Lung microvascular endothelial cell (primary cell): ENCODE results near the gene KCNN3. TPM values are rescaled to one million over a fixed set of nuclear protein-coding genes. Genes with fewer than 3 reads are reported as not detected.
A peak's percentile ranks its signal among the peaks of the same experiment; 100 is the strongest.
"Not testable (repeated sequence)": the region's sequence is repeated elsewhere in the genome, so short reads cannot be mapped to it uniquely, and the experiment has no call there.

ENCODE experiments used
- DNase-seq, 2 donors: peaks; one replicate each; pipeline versions ENCODE4 v3.0.0 to v3.0.0-alpha.2; 2010; ENCODE audit warnings: low read depth in 2 of 2
- total RNA-seq: library from RNA; depleted of rRNA; stranded (reverse); fragments of >200 nt; gene quantifications from 2 replicates; pipeline ENCODE4 v1.2.1, GENCODE V29; 2014

KCNN3 gene
- total RNA-seq, 1 donor from 2014 or later: 0.99 TPM

- no peak for DNase-seq
Measured at GRCh38 chr1:154707901-154708463, 162.1 kb downstream of the KCNN3 start.

GRCh38 chr1:154706851-154707250 is 163.2 kb downstream of the KCNN3 start:
- no peak for DNase-seq

- DNase-seq: no peak
Measured at GRCh38 chr1:154705544-154705943, 164.5 kb downstream of the KCNN3 start.

- peak in 1 of 2 donors; percentile 33 for DNase-seq
Measured at GRCh38 chr1:154703170-154703569, 166.9 kb downstream of the KCNN3 start.

- DNase-seq: no peak
Measured at GRCh38 chr1:154698320-154699096, 171.6 kb downstream of the KCNN3 start.

- DNase-seq: peak; percentile 15 to 58
Measured at GRCh38 chr1:154697710-154698109, 172.4 kb downstream of the KCNN3 start.

GRCh38 chr1:154696456-154696855 is 173.6 kb downstream of the KCNN3 start:
- no peak for DNase-seq

- peak; percentile 50 to 52 for DNase-seq
Measured at GRCh38 chr1:154695985-154696384, 174.1 kb downstream of the KCNN3 start.

- DNase-seq: no peak
Measured at GRCh38 chr1:154694995-154695394, 175.1 kb downstream of the KCNN3 start.

- no peak for DNase-seq
Measured at GRCh38 chr1:154689083-154689482, 181.0 kb downstream of the KCNN3 start.

GRCh38 chr1:154686507-154686906 is 183.6 kb downstream of the KCNN3 start:
- no peak for DNase-seq

GRCh38 chr1:154683820-154684219 is 186.3 kb downstream of the KCNN3 start:
- DNase-seq: no peak

- no peak for DNase-seq
Measured at GRCh38 chr1:154682254-154682653, 187.8 kb downstream of the KCNN3 start.

- not testable (repeated sequence) for DNase-seq
Measured at GRCh38 chr1:154677844-154678243, 192.2 kb downstream of the KCNN3 start.

- not testable (repeated sequence) for DNase-seq
Measured at GRCh38 chr1:154676847-154677246, 193.2 kb downstream of the KCNN3 start.

GRCh38 chr1:154674456-154674855 is 195.6 kb downstream of the KCNN3 start:
- not testable (repeated sequence) for DNase-seq

GRCh38 chr1:154672245-154672644 is 197.8 kb downstream of the KCNN3 start:
- not testable (repeated sequence) for DNase-seq

- DNase-seq: not testable (repeated sequence)
Measured at GRCh38 chr1:154671412-154671811, 198.7 kb downstream of the KCNN3 start.

- not testable (repeated sequence) for DNase-seq
Measured at GRCh38 chr1:154670310-154671270, 199.5 kb downstream of the KCNN3 start.

GRCh38 chr1:154669464-154670282 is 200.4 kb downstream of the KCNN3 start:
- DNase-seq: peak; percentile 87 to 91
